ENCODE data around the gene VEGFC.

VEGFC gene

GRCh38 chr4:176792326-176793059 lies at the start of gene VEGFC:
VEGFC (minus strand) TSS chr4:176792922; CDS start chr4:176792311, 611 bp downstream.
- Mint-ChIP-seq H3K4me3 (peak within 1 kb of the TSS; percentile 40), H3K36me3 (no peaks in the 10 kb centered on the region), H3K27ac (no peak within 1 kb of the TSS), H3K27me3 (peaks cover 19% of the 10 kb centered on the region), H3K9me3 (no peaks in the 10 kb centered on the region), H3K4me1 (no peaks in the 10 kb centered on the region)
- ATAC-seq = peak; percentile 34

GRCh38 chr4:176841711-176842112 lies 49.0 kb upstream of the VEGFC start:
- ATAC-seq = no peak
- Mint-ChIP-seq H3K27ac (no peak overlapping the region), H3K9me3 (no peaks in the 10 kb centered on the region), H3K27me3 (no peaks in the 10 kb centered on the region), H3K4me3 (no peak overlapping the region), H3K36me3 (no peaks in the 10 kb centered on the region), H3K4me1 (no peaks in the 10 kb centered on the region)

- no peak overlapping the region for H3K27ac Mint-ChIP-seq
- no peaks in the 10 kb centered on the region for H3K36me3 Mint-ChIP-seq
- no peaks in the 10 kb centered on the region for H3K4me1 Mint-ChIP-seq
- H3K4me3 Mint-ChIP-seq = no peak overlapping the region
- ATAC-seq = no peak
- no peaks in the 10 kb centered on the region for H3K27me3 Mint-ChIP-seq
- H3K9me3 Mint-ChIP-seq = no peaks in the 10 kb centered on the region
These were observed 47.4 kb upstream of the VEGFC start for GRCh38 chr4:176840166-176840565.

GRCh38 chr4:176839656-176840055 lies 46.9 kb upstream of the VEGFC start:
- Mint-ChIP-seq H3K27me3 (no peaks in the 10 kb centered on the region), H3K27ac (no peak overlapping the region), H3K36me3 (no peaks in the 10 kb centered on the region), H3K4me1 (no peaks in the 10 kb centered on the region), H3K4me3 (no peak overlapping the region), H3K9me3 (no peaks in the 10 kb centered on the region)
- no peak for ATAC-seq

- Mint-ChIP-seq H3K27ac (no peak overlapping the region), H3K9me3 (no peaks in the 10 kb centered on the region), H3K27me3 (no peaks in the 10 kb centered on the region), H3K4me1 (no peaks in the 10 kb centered on the region), H3K4me3 (no peak overlapping the region), H3K36me3 (no peaks in the 10 kb centered on the region)
- no peak for ATAC-seq
These were observed 46.1 kb upstream of the VEGFC start for GRCh38 chr4:176838601-176839433.

GRCh38 chr4:176837169-176837895 lies 44.6 kb upstream of the VEGFC start:
- Mint-ChIP-seq H3K36me3 (no peaks in the 10 kb centered on the region), H3K4me1 (no peaks in the 10 kb centered on the region), H3K27ac (no peak overlapping the region), H3K4me3 (no peak overlapping the region), H3K27me3 (no peaks in the 10 kb centered on the region), H3K9me3 (no peaks in the 10 kb centered on the region)
- no peak for ATAC-seq

- H3K27me3 Mint-ChIP-seq = no peaks in the 10 kb centered on the region
- no peaks in the 10 kb centered on the region for H3K9me3 Mint-ChIP-seq
- H3K4me3 Mint-ChIP-seq = no peak overlapping the region
- no peaks in the 10 kb centered on the region for H3K4me1 Mint-ChIP-seq
- no peaks in the 10 kb centered on the region for H3K36me3 Mint-ChIP-seq
- H3K27ac Mint-ChIP-seq = no peak overlapping the region
- ATAC-seq = no peak
These were observed 41.8 kb upstream of the VEGFC start for GRCh38 chr4:176834531-176834930.

GRCh38 chr4:176833400-176834175 lies 40.9 kb upstream of the VEGFC start:
- H3K27me3 Mint-ChIP-seq = no peaks in the 10 kb centered on the region
- no peaks in the 10 kb centered on the region for H3K4me1 Mint-ChIP-seq

GRCh38 chr4:176830971-176831370 lies 38.2 kb upstream of the VEGFC start:
- Mint-ChIP-seq H3K27ac (no peak overlapping the region), H3K27me3 (no peaks in the 10 kb centered on the region), H3K9me3 (no peaks in the 10 kb centered on the region), H3K4me3 (no peak overlapping the region), H3K4me1 (no peaks in the 10 kb centered on the region), H3K36me3 (no peaks in the 10 kb centered on the region)
- ATAC-seq = no peak

More at GRCh38 chr4:176833400-176834175, 40.9 kb upstream of the VEGFC start:
- H3K36me3 Mint-ChIP-seq = no peaks in the 10 kb centered on the region
- H3K9me3 Mint-ChIP-seq = no peaks in the 10 kb centered on the region
- no peak overlapping the region for H3K27ac Mint-ChIP-seq
- no peak overlapping the region for H3K4me3 Mint-ChIP-seq
- ATAC-seq = no peak

- H3K9me3 Mint-ChIP-seq = no peaks in the 10 kb centered on the region
- no peaks in the 10 kb centered on the region for H3K36me3 Mint-ChIP-seq
- ATAC-seq = no peak
- H3K4me3 Mint-ChIP-seq = no peak overlapping the region
- no peaks in the 10 kb centered on the region for H3K4me1 Mint-ChIP-seq
- H3K27ac Mint-ChIP-seq = no peak overlapping the region
- no peaks in the 10 kb centered on the region for H3K27me3 Mint-ChIP-seq
These were observed 32.9 kb upstream of the VEGFC start for GRCh38 chr4:176825586-176825985.

GRCh38 chr4:176824645-176825366 lies 32.1 kb upstream of the VEGFC start:
- H3K36me3 Mint-ChIP-seq = no peaks in the 10 kb centered on the region

GRCh38 chr4:176818531-176818930 lies 25.8 kb upstream of the VEGFC start:
- Mint-ChIP-seq H3K9me3 (no peaks in the 10 kb centered on the region), H3K27ac (no peak overlapping the region)
- no peak for ATAC-seq

More at GRCh38 chr4:176824645-176825366, 32.1 kb upstream of the VEGFC start:
- H3K27ac Mint-ChIP-seq = no peak overlapping the region
- no peaks in the 10 kb centered on the region for H3K9me3 Mint-ChIP-seq
- ATAC-seq = no peak
- H3K27me3 Mint-ChIP-seq = no peaks in the 10 kb centered on the region
- H3K4me3 Mint-ChIP-seq = no peak overlapping the region
- H3K4me1 Mint-ChIP-seq = no peaks in the 10 kb centered on the region

GRCh38 chr4:176817204-176817603 lies 24.5 kb upstream of the VEGFC start:
- ATAC-seq = no peak
- no peaks in the 10 kb centered on the region for H3K4me1 Mint-ChIP-seq
- no peaks in the 10 kb centered on the region for H3K36me3 Mint-ChIP-seq
- no peak overlapping the region for H3K4me3 Mint-ChIP-seq
- H3K27ac Mint-ChIP-seq = no peak overlapping the region
- H3K27me3 Mint-ChIP-seq = no peaks in the 10 kb centered on the region
- no peaks in the 10 kb centered on the region for H3K9me3 Mint-ChIP-seq

More at GRCh38 chr4:176818531-176818930, 25.8 kb upstream of the VEGFC start:
- no peaks in the 10 kb centered on the region for H3K27me3 Mint-ChIP-seq
- H3K36me3 Mint-ChIP-seq = no peaks in the 10 kb centered on the region
- no peak overlapping the region for H3K4me3 Mint-ChIP-seq
- no peaks in the 10 kb centered on the region for H3K4me1 Mint-ChIP-seq

- no peaks in the 10 kb centered on the region for H3K4me1 Mint-ChIP-seq
- ATAC-seq = no peak
- H3K27me3 Mint-ChIP-seq = no peaks in the 10 kb centered on the region
- H3K36me3 Mint-ChIP-seq = no peaks in the 10 kb centered on the region
- H3K4me3 Mint-ChIP-seq = no peak overlapping the region
- H3K9me3 Mint-ChIP-seq = no peaks in the 10 kb centered on the region
- no peak overlapping the region for H3K27ac Mint-ChIP-seq
These were observed 22.0 kb upstream of the VEGFC start for GRCh38 chr4:176814770-176815169.

Data from stimulated activated memory B cell treated with anti-CD40 and anti-IgM and Interleukin-4, amounts not matched to agents 10 μg/mL and 1 μg/mL and 100 μg/mL, for 72 hours (primary cell).